Endothelial cell of umbilical vein (primary cell): ENCODE data around the gene LOXL1. TPM values are rescaled to one million over a fixed set of nuclear protein-coding genes. Genes with fewer than 3 reads are reported as not detected.

Experiments
- BruUV-seq: library from RNA; stranded (reverse); fragments of 400-500 nt; replicated peaks from 2 replicates; lab custom pipeline; 2021; lab: Mats Ljungman, UMichigan
- CTCF ChIA-PET: fragments of 300-600, 350-600 bp; sonication (Branson Sonifier 250); formaldehyde crosslinking; loops from one replicate; lab custom pipeline; 2021; ENCODE audit warnings: antibody characterized with exemption, inconsistent platforms; lab: Charles Lee
- POLR2A ChIA-PET: fragments of 300-600, 350-600 bp; sonication (Branson Sonifier 250); formaldehyde crosslinking; loops from one replicate; lab custom pipeline; 2021; ENCODE audit warnings: antibody characterized with exemption, inconsistent platforms; lab: Charles Lee
- DNase-seq: peaks from one replicate; pipeline ENCODE4 v3.0.0-alpha.2; 2011; ENCODE audit warnings: low read depth, low spot score
- FAIRE-seq: peaks from 2 replicates; lab custom pipeline; 2011; peaks lifted over from hg19 to GRCh38; lab: Jason Lieb, UNC
- H2AFZ ChIP-seq: 2 replicates; pipeline ENCODE4 v1.6.0; 2012; ENCODE audit warnings: low read depth, low read length, control low read depth, inconsistent platforms
- H3K27ac ChIP-seq: 2 replicates; pipeline ENCODE4 v1.5.1; 2011; ENCODE audit warnings: low read depth, mild to moderate bottlenecking, control low read depth, low read length, moderate library complexity; ENCODE audit not compliant: insufficient read depth
- H3K27me3 ChIP-seq, 2 experiments: 2 replicates each; pipeline versions ENCODE4 v1.6.0 to v1.6.1; 2011; ENCODE audit warnings: low read length in 2 of 2, mixed read lengths in 1 of 2; ENCODE audit not compliant: control insufficient read depth in 2 of 2, insufficient read depth in 2 of 2
- H3K36me3 ChIP-seq, 2 experiments: 2 replicates in 1 of 2; 3 replicates in 1 of 2; pipeline ENCODE4 v1.5.1; 2011; ENCODE audit warnings: low read length in 2 of 2, mild to moderate bottlenecking in 1 of 2, moderate library complexity in 1 of 2; ENCODE audit not compliant: control insufficient read depth in 2 of 2, insufficient read depth in 2 of 2; ENCODE audit errors: extremely low read depth in 1 of 2
- H3K4me1 ChIP-seq: 3 replicates; pipeline ENCODE4 v1.5.1; 2011; ENCODE audit warnings: mild to moderate bottlenecking, low read length; ENCODE audit not compliant: control insufficient read depth, insufficient read depth; ENCODE audit errors: extremely low read depth
- H3K4me2 ChIP-seq: 2 replicates; pipeline ENCODE4 v1.6.1; 2011; ENCODE audit warnings: low read length, control low read depth, mixed read lengths; ENCODE audit not compliant: insufficient read depth
- H3K4me3 ChIP-seq, 3 experiments: fragments of 200-600 bp in 1 of 3; sonication (generic), shearing (Covaris generic) in 1 of 3; replicated peaks in 1 of 3; 2 replicates each; pipeline ENCODE4 v1.5.1; 2011 to 2016; ENCODE audit warnings: control low read depth in 3 of 3, low read length in 3 of 3, mild to moderate bottlenecking in 2 of 3, inconsistent platforms in 1 of 3, low read depth in 1 of 3, moderate library complexity in 1 of 3; ENCODE audit not compliant: insufficient read depth in 1 of 3
- H3K79me2 ChIP-seq: 2 replicates; pipeline ENCODE4 v1.6.0; 2012; ENCODE audit warnings: low read length, inconsistent platforms; ENCODE audit not compliant: control insufficient read depth, insufficient read depth
- H3K9ac ChIP-seq: replicated peaks from 2 replicates; pipeline ENCODE3; 2011; ENCODE audit warnings: low read length, control low read depth; ENCODE audit not compliant: insufficient read depth; ENCODE audit errors: extremely low read depth
- H3K9me1 ChIP-seq: replicated peaks from 3 replicates; pipeline ENCODE4 v1.6.0; 2011; ENCODE audit warnings: mild to moderate bottlenecking, low read length; ENCODE audit not compliant: control insufficient read depth, insufficient read depth; ENCODE audit errors: extremely low read depth
- H3K9me3 ChIP-seq: replicated peaks from 2 replicates; pipeline ENCODE4 v1.5.1; 2012; ENCODE audit warnings: low read length, inconsistent platforms; ENCODE audit not compliant: control insufficient read depth, insufficient read depth
- H4K20me1 ChIP-seq: replicated peaks from 2 replicates; pipeline ENCODE3; 2011; ENCODE audit warnings: mild to moderate bottlenecking, low read length; ENCODE audit not compliant: control insufficient read depth, insufficient read depth; ENCODE audit errors: extremely low read depth
- EZH2 ChIP-seq: IDR thresholded peaks from 2 replicates; pipeline ENCODE4 v1.6.1; 2012; ENCODE audit warnings: borderline replicate concordance, low read depth, mild to moderate bottlenecking, moderate library complexity, low read length, inconsistent platforms; ENCODE audit not compliant: severe bottlenecking
- FOS ChIP-seq: IDR thresholded peaks from 2 replicates; pipeline ENCODE4 v1.6.1; 2011; ENCODE audit warnings: mild to moderate bottlenecking, low read length, moderate library complexity, borderline replicate concordance; ENCODE audit not compliant: insufficient read depth
- GATA2 ChIP-seq: IDR thresholded peaks from 2 replicates; pipeline ENCODE4 v1.7.0; 2011; ENCODE audit warnings: low read depth, mild to moderate bottlenecking, moderate library complexity, mixed read lengths, low read length; ENCODE audit not compliant: insufficient read length, insufficient read depth
- JUN ChIP-seq: IDR thresholded peaks from 2 replicates; pipeline ENCODE4 v1.6.1; 2011; ENCODE audit warnings: borderline replicate concordance, low read depth; ENCODE audit not compliant: insufficient read length, insufficient read depth
- MAX ChIP-seq: IDR thresholded peaks from 2 replicates; pipeline ENCODE4 v1.6.1; 2011; ENCODE audit not compliant: insufficient read depth, insufficient read length
- MYC ChIP-seq: IDR thresholded peaks from one replicate; pipeline ENCODE4 v1.6.1; 2011; ENCODE audit warnings: mild to moderate bottlenecking, low read depth, low read length
- POLR2A ChIP-seq: IDR thresholded peaks from 2 replicates; pipeline ENCODE4 v1.6.1; 2012; ENCODE audit warnings: low read depth, mild to moderate bottlenecking, control low read depth, low read length
- POLR2AphosphoS5 ChIP-seq: IDR thresholded peaks from 2 replicates; pipeline ENCODE4 v1.6.1; 2012; ENCODE audit warnings: low read depth, mild to moderate bottlenecking, control low read depth, low read length, moderate library complexity; ENCODE audit not compliant: insufficient read depth
- dilution Hi-C: fragments of 300-500 bp; cut with MboI; formaldehyde crosslinking; loops from one replicate; pipeline ENCODE4 v1.15.0; 2019; ENCODE audit warnings: low sequenced_read_pairs; ENCODE audit not compliant: extremely low pct_ligation_motif_present
- intact Hi-C: fragments of 100-400 bp; cut with micrococcal nuclease; formaldehyde crosslinking; loops from one replicate; pipeline ENCODE4 v1.10.0; 2022
- polyA plus RNA-seq, 4 experiments: library from polyadenylated mRNA; depleted of rRNA in 3 of 4; stranded (reverse) in 3 of 4; unstranded in 1 of 4; fragments of >200 nt; gene quantifications; 2 replicates each; pipeline versions ENCODE4 v1.2.1 to v1.2.3, GENCODE V29; 2011 to 2012; ENCODE audit warnings: missing spikeins in 1 of 4
- total RNA-seq: library from RNA; stranded (reverse); gene quantifications from 2 replicates; pipeline ENCODE4 v1.2.3, GENCODE V29; 2021
- TF ChIP-seq, protein P1 (sequence below), 2 donors: IDR thresholded peaks; 1 replicate in 1 of 2; 2 replicates in 1 of 2; pipeline ENCODE4 v1.5.1; 2011; ENCODE audit warnings: low read length in 2 of 2, mild to moderate bottlenecking in 2 of 2, moderate library complexity in 2 of 2, control low read depth in 1 of 2, inconsistent platforms in 1 of 2, low read depth in 1 of 2; ENCODE audit not compliant: insufficient read depth in 1 of 2; ENCODE audit errors: extremely low read depth in 1 of 2

LOXL1 gene
- total and polyA plus RNA-seq, 2 donors (not counting 3 experiments of a cell fraction or from before 2014, with no cell fraction given), result 5.2 to 14.4 TPM

DNA sequence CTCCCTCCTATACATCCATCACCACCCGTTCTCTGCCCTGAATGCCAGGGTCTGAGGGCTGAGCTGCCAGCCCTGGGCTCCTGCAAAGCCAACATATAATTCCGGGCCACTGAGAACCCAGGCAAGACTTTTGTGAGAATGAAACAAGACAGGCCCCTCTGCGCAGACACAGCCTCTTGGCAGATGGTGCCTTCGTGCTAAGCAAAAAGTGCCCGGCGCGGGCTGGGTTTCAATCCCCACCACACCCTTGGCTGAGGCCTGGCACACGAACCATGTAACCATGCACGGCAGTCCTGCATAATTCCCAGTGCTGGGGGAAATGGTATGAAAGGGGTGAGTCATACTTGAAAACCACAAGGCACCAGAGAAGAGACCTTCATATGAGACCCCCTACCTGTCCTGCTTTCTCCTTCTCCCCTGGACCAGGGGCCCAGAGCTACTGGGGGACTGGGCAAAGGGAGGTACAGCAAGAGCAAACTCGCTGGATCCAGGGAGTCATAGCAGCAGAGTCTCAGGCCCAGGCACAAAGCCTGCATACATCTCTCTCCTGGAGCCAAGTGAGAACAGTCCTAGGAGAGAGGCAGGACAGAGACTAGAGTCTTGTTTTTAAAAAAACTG is 26.1 kb upstream of the LOXL1 start:
- H3K36me3 ChIP-seq, result no peaks in the 10 kb centered on the region
- H3K4me1 ChIP-seq, result no peaks in the 10 kb centered on the region
- no peak overlapping the region for H3K4me3 ChIP-seq
- H4K20me1 ChIP-seq, result no peaks in the 10 kb centered on the region
- peaks cover 2 to 3% of the 10 kb centered on the region in 2 experiments for H3K27me3 ChIP-seq
- H3K9me3 ChIP-seq, result no peaks in the 10 kb centered on the region
- FAIRE-seq (no peak), DNase-seq (no peak)
- TF ChIP-seq MAX, result no peak
- POLR2A ChIA-PET, result no interaction called here
- H3K4me2 ChIP-seq, result no peak overlapping the region
- intact Hi-C loops, result no loop called here
- dilution Hi-C loops, result no loop called here
- H2AFZ ChIP-seq, result no peak overlapping the region
- no peaks in the 10 kb centered on the region for H3K79me2 ChIP-seq
- H3K9me1 ChIP-seq, result no peaks in the 10 kb centered on the region
- no peak overlapping the region for H3K27ac ChIP-seq
- BruUV-seq, result no TSS peak
- no peak overlapping the region for H3K9ac ChIP-seq
- CTCF ChIA-PET, result interaction anchor here (1.0 to 3.1 kb wide), 2 partner anchors 26 to 27 kb away, joined by 3 to 22 read pairs; no protein-coding TSS in a partner anchor

DNA sequence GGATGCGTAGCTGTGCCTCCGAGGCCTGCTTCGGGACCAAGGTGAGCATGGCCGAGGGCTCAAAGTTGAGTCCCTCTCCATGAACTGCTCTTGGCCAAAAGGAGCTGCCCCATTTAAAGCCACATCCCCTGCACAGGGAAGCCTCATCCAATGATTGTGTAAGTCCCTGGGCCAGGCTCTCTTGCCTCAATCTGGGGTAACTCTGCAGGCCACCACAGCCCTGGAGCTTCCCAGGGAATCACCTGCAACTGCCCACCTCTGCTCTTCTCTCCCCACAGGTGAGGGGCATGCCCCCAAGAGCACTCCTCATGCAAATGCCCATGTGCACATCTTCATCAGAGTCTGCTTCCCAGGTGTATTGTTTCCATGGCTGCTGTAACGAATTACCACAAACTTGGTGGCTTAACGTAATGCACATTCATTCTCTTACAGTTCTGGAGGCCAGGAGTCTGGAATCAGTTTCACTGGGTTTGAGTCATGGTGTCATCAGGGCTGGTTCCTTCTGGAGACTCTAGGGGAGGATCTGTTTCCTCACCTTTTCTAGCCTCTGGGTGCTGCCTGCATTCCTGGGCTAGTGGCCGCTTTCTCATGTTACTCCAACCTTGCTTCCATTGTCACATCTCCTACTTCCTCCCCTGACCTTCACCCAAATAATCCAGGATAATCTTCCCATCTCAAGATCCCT is 25.0 kb upstream of the LOXL1 start:
- no peak for FAIRE-seq
- no peaks in the 10 kb centered on the region for H3K9me1 ChIP-seq
- H3K27me3 ChIP-seq, result peaks cover 2 to 3% of the 10 kb centered on the region in 2 experiments
- no peaks in the 10 kb centered on the region for H3K9me3 ChIP-seq
- ChIA-PET CTCF (interaction anchor here (1.0 to 3.1 kb wide), 2 partner anchors 26 to 27 kb away, joined by 3 to 22 read pairs; no protein-coding TSS in a partner anchor), POLR2A (no interaction called here)
- H3K4me2 ChIP-seq, result no peak overlapping the region
- H3K36me3 ChIP-seq, result no peaks in the 10 kb centered on the region
- dilution Hi-C loops, result no loop called here
- intact Hi-C loops, result no loop called here
- TF ChIP-seq JUN (no peak), EZH2 (no peak), MYC (no peak), MAX (no peak), GATA2 (no peak), POLR2A (no peak), FOS (no peak), POLR2AphosphoS5 (no peak)
- TF ChIP-seq, protein P1, sequence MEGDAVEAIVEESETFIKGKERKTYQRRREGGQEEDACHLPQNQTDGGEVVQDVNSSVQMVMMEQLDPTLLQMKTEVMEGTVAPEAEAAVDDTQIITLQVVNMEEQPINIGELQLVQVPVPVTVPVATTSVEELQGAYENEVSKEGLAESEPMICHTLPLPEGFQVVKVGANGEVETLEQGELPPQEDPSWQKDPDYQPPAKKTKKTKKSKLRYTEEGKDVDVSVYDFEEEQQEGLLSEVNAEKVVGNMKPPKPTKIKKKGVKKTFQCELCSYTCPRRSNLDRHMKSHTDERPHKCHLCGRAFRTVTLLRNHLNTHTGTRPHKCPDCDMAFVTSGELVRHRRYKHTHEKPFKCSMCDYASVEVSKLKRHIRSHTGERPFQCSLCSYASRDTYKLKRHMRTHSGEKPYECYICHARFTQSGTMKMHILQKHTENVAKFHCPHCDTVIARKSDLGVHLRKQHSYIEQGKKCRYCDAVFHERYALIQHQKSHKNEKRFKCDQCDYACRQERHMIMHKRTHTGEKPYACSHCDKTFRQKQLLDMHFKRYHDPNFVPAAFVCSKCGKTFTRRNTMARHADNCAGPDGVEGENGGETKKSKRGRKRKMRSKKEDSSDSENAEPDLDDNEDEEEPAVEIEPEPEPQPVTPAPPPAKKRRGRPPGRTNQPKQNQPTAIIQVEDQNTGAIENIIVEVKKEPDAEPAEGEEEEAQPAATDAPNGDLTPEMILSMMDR (IDR thresholded peaks at IDR 0.05; ENCODE audit: extremely low read depth in 1 of 2, insufficient read depth in 1 of 2, low read depth in 1 of 2, low read length in 2 of 2), result no peak
- no peaks in the 10 kb centered on the region for H4K20me1 ChIP-seq
- H3K4me1 ChIP-seq, result no peaks in the 10 kb centered on the region
- H3K27ac ChIP-seq, result no peak overlapping the region
- no peaks in the 10 kb centered on the region for H3K79me2 ChIP-seq
- no peak for DNase-seq
- BruUV-seq, result no TSS peak
- H2AFZ ChIP-seq, result no peak overlapping the region
- no peak overlapping the region for H3K4me3 ChIP-seq
- no peak overlapping the region for H3K9ac ChIP-seq
